RPMI7951 (cell line): ENCODE results near the gene LCORL. TPM values are rescaled to one million over a fixed set of nuclear protein-coding genes. Genes with fewer than 3 reads are reported as not detected.
"Not testable (repeated sequence)": the region's sequence is repeated elsewhere in the genome, so short reads cannot be mapped to it uniquely, and the experiment has no call there.

ENCODE experiments used
- DNase-seq: peaks from one replicate; pipeline ENCODE4 v3.0.0-alpha.2; 2012; ENCODE audit warnings: low read depth
- total RNA-seq: library from RNA; depleted of rRNA; stranded (reverse); fragments of >200 nt; shearing (Covaris generic); gene quantifications from 2 replicates; pipeline ENCODE4 v1.2.3, GENCODE V29; 2014; rRNA removed

LCORL gene
- total RNA-seq, 1 experiment from 2014 or later = 26.9 TPM

DNA sequence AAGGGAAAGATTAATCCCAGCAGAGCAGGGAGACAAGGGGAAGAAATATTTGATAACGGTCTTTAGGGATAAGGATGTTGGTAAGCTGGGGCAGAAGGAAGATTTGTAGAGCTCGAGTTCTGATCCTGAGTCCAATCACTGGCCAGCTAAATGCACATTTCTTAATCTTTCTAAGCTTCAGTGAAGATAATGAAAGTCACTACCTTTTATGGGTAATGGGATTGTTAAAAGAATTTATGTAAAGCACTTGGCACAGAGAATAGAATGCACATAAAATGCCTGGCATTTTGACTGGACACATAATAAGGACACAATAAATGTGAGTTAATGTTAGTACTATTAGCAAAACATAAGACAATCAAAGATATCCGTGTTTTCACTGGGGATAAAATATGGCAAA is 167.5 kb downstream of the LCORL start:
- DNase-seq = no peak

DNA sequence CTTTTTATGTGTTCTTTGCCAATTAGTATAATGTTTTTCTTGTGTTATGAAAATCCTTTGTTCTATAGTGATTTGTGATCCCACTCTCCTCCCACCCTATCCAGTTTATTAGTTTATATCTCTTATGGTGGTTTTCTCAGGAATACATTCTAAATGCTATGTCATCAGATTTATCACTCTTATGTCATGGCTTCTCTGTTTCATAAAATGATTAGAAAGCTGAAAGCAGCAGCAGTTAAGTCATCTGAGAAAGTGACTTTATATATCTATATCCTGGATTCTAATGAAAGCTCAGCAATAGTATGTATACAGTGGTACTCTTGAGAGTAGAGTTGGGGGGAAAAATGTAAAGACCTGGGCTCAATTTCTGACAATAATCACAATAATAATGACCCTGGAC is 169.6 kb downstream of the LCORL start:
- DNase-seq = no peak

DNA sequence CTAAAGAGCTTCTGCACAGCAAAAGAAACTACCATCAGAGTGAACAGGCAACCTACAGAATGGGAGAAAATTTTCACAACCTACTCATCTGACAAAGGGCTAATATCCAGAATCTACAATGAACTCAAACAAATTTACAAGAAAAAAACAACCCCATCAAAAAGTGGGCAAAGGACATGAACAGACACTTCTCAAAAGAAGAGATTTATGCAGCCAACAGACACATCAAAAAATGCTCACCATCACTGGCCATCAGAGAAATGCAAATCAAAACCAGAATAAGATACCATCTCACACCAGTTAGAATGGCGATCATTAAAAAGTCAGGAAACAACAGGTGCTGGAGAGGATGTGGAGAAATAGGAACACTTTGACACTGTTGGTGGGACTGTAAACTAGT is 171.3 kb downstream of the LCORL start:
- DNase-seq = not testable (repeated sequence)

DNA sequence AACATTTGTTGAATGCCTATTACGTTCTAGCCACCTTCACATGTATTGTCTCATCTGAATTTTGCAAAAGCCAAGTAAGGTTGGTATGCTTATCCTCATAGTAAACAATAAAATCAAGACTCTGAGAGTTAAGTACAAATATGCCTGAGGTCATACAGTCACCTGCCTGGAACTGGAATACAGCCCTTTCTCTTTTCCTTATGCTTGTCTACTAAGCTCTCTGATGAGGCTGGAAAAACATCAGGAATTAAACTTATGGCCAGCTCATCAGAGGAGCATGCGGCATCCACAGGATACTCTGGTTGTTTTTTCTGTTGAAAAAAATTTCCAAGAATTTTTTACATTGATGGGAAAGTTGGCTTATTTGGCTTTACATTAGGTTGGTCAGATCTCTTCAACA is 175.3 kb downstream of the LCORL start:
- DNase-seq = no peak

DNA sequence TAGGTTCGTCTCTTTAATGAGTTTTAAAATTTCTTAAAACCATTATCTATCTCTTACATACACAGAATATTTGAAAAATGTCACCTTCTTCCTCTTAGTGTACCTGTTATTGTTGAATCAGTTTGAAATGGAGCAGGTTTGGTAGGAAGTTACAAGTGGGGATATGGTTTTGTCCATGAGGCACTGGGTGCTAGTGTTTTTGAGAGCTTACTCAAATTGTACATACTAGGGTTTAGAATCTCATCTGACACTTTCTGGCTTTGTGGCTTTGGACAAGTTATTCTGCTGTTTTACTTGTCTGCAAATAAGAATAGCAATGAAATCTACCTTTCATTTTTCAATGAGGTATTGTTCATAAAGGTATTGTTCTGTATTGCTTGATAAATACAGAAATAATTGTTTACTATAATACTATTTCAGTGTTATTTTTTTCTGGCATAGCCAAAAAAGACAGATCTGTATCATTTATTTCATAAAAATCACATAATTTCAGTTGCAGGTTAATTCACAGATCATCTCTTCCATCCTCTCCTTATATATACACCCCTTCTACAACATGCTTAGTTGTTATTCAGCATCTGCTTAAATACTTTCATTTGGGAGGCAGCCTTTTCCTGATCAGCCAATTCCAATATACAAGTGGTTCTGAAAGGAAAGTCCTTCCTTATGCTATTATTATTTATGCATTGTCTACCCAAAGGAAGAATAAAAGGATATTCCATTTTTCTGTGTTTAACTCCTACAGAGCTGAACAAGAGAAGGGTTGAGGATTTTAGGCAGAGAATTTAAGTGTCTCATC is 197.5 kb downstream of the LCORL start:
- no peak for DNase-seq

DNA sequence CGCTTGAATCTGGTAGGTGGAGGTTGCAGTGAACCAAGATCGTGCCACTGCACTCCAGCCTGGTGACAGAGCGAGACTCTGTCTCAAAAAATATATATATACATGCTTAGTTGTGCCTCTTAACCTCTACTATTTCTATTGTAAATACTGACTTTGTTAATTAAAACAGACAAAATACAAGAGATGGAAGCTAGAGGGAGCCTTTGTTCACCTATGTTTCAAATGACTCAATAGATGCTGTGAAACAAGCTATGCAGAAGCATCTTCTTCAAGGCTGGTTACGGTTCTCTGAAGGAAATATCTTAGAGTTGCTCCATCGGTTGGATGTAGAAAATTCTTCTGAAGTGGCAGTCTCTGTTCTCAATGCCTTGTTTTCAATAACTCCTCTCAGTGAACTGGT is 204.5 kb downstream of the LCORL start:
- DNase-seq = peak; percentile 56

DNA sequence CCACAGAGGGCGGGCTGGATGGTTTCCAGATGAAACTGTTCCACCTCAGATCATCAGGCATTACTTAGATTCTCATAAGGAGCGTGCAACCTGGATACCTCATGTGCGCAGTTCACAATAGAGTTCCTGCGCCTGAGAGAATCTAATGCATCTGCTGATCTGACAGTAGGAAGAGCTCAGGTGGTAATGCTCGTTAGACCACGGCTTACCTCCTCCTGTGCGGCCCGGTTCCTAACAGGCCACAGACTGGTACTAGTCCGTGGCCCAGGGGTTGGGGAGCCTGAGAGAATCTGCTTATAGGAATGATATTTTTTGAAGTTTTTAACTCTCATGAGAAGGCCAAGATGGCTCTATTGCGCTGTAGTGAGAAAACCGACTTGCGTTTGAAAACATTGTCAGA is 205.4 kb downstream of the LCORL start:
- no peak for DNase-seq

DNA sequence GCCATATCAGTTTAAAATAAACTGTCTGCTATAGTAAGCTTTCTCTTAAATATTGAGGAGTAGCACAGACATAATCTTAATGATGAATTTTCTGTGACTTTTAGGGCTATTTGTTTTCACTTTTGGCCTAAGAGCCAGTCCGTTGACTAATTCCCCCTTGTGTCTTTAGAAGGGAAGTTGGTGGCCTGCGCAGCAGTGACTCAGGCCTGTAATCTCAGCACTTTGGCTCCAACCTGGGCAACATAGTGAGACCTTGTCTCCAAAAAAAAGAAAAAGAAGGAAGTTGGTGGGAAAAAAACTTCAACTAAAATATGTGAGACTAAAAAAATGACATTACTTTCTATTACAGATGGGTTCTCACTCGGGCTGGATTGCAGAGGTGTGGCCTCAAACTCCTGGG is 207.4 kb downstream of the LCORL start:
- peak; percentile 63 for DNase-seq

DNA sequence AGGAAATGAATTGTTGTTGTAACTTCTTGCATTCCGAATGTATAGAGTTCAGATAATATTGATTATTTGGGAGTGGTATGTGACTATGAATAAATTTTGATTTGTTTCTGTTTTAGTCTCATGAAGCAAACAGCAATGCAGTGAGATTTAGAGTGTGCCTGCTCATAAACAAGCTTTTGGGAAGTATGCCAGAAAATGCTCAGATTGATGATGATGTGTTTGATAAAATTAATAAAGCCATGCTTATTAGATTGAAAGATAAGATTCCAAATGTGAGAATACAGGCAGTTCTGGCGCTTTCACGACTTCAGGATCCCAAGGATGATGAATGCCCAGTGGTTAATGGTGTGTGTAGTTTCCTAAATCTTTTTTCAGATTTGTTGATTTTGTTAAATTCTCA is 208.8 kb downstream of the LCORL start:
- no peak for DNase-seq

DNA sequence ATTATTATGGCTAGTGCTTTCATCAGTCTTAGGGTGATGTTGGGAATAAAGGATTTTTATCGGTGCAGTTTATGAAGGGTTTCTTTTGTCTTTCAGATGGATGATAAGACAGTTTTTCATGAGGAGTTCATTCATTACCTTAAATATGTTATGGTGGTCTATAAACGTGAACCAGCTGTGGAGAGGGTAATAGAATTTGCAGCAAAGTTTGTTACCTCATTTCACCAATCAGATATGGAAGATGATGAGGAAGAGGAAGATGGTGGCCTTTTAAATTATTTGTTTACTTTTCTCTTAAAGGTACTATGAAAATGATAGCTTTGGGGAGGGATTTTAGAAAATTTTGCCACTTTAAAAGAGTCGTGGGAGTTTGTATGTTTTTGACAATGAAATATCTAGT is 209.4 kb downstream of the LCORL start:
- DNase-seq = no peak

DNA sequence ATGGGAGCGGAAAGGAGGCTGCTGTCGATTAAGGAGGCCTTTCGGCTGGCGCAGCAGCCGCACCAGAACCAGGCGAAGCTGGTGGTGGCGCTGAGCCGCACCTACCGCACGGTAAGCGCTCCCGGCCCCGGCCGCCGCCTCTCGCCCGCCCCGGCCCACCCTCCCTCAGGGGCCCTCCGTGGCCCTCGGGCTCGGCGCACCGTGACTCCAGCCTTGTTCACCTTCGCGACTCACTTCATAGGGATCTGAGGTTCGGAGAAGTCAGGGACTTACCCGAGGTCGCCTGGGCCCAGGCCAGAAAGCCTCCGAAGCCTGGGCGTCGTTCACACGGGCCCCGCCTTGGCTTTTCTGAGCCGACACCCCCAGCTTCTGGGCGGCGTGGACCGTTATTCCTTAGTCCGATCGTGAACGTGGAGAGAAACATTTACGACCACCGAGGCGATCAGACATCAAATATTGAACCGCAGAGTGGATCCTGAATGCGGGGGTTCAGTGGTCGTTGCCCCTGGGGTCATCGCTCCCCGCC is 210.4 kb downstream of the LCORL start:
- peak; percentile 32 for DNase-seq

DNA sequence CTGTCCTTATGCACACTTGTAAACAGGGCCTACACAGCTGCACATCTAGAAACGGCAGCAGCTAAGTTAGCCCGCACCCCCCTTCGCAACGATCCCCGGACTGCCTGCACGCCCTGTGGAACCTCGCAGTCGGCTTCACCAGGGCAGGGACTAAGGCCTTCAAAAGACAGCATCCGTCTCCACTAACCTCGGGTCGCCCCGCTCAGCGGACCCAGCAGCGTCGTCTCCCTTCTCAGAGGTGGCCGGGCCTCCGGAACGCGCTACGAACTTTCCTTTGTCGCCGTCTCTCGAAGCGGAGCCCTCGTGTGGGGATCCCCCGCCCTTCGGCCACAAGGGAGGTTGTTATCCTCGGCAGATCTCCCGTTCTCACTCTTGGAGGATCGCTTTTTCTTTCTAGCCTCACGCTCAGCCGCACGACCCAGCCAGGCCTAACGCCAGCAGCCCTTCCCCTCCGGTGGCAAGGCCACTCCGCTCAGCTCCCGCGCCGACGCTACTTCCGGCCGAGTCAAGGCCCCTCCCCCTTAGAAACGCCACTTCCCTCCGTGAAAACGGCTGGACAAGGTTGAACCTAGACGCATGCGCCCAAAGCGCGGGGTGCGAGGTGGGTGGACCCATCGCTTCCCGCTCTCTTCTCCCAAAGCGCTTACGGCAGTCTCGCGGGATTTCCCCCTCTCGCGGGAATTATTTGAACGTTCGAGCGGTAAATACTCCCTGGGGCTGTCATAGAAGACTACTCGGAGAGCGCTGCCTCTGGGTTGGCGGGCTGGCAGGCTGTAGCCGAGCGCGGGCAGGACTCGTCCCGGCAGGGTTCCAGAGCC is 211.1 kb downstream of the LCORL start, which contains the start of the genes DCAF16 and NCAPG:
DCAF16 (minus strand) TSS at position 498 of the 818 bp plus-strand sequence. CDS start 6,616 bp downstream, outside the sequence.
NCAPG (plus strand) TSS at position 720 of the 818 bp plus-strand sequence. CDS start 99 bp downstream, outside the sequence.
- peak; percentile 97 for DNase-seq

DNA sequence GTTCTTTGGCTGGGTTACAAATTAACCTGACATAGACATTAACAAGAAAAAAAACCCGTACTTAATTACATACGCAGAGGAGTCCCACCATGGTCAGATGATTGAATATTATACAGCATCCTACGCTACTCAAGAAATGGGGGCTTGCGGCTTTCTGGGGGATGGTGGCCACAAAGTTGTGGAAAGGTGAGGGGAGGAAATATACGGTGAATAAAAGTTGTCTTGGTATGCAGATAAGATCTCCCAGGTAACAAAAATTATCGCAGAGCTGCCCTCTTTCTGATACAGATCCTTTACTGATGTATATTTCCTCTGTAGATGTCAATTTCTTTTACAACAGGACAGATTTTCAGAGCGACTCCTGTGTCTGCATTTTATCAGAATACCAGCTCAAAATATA is 211.9 kb downstream of the LCORL start:
- DNase-seq = no peak

DNA sequence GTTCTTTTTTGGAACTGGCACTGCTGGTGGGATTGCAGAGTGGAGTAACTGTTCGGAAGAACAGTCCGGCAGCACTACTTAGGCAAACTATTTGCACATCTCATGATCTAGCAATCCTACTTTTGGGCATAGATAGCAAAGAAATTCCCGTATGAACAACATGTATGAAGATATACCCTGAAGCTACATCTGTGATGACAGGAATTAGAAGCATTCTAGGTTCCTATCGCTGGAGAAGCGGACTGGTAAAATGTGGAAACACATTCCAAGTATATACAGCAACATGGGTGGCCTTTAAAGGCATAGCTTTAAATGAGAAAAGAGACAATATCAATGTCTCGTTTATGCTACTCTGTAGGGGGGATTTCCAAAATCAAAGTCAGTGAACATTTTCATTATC is 214.1 kb downstream of the LCORL start:
- DNase-seq = peak; percentile 29

DNA sequence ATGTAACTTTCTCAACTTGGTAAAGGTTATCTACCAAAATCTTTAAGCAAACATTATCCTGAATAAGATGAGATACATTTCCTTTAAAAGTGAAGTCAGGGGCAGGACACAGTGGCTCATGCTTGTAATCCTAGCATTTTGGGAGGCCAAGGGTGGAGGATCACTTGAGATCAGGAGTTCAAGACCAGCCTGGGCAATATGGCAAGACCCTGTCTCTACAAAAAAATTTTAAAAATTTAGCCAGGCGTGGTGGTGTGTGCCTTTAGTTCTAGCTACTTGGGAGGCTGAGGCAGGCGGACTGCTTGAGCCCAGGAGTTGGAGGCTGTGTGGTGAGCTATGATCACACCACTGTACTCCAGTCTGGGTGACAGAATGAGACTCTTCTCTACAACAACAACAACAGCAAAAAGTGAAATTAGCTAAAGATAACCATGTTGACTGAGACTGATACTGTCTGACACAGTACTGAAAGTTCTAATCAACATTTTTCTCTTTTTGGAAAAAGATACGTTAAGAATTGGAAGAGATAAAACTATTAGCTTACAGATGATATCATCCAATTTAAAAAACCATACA is 215.9 kb downstream of the LCORL start:
- no peak for DNase-seq

DNA sequence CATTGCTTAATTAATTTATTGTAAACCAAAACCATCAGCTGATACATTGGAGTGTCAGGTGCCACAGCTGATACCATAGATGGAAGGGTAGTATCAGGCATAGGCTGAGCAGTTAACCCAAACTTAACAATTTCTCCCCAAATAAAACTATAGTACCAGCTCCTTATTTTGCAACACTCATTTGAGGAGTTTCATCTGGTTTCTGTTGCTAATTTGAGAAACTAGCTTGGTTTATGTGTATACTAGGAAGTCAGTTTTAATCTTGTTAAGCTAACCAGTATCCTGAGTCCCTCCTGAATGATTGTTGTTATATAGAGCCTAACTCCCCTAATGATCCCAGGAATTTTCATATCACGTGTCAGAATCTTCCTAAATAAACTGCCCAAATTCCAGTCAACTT is 223.7 kb downstream of the LCORL start:
- DNase-seq = no peak

DNA sequence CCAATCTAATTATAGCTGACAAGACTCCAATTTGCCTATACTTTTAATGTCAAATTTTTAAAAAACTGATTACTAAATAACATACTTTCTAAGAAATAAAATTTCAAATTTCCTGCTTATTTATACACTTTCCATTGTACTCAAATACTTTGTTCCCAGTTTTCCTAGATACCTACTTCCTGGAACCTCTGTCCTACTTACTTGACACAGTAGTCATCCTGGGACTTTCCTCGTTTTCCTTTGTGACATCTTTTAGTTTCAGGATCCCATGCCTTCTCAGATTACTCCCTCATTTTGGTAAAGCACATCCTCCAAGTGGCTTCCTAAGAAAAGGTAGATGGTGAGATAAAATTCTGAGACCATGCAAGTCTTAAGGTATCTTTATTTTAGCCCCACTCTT is 226.8 kb downstream of the LCORL start:
- DNase-seq = no peak

Other genes with a start within 250 kb of the LCORL start
- gene FAM184B, start 240.1 kb downstream of the LCORL start, total RNA-seq = under 0.01 TPM in 2 replicates
- 21.9 and 23.5 TPM in 2 replicates for gene DCAF16, start 211.0 kb downstream of the LCORL start, total RNA-seq
- 69.1 and 82.1 TPM in 2 replicates for gene NCAPG, start 210.8 kb downstream of the LCORL start, total RNA-seq